T-helper 1 cell treated with Interleukin-12 subunit alpha and Interleukin-12 subunit beta and Interleukin-4 antibody, amounts not matched to agents 30 ng/mL and 1 ng/mL, for 36 hours (primary cell): ENCODE results near the gene ANKRD11. TPM values are rescaled to one million over a fixed set of nuclear protein-coding genes. Genes with fewer than 3 reads are reported as not detected.

Experiments used
- intact Hi-C: fragments of 100-400 bp; cut with micrococcal nuclease; formaldehyde crosslinking; loops from one replicate; pipeline ENCODE4 v1.15.1; 2024
- total RNA-seq: library from RNA; stranded (reverse); gene quantifications from 2 replicates; pipeline ENCODE4 v1.2.3, GENCODE V29; 2022

ANKRD11 gene
- total RNA-seq, 1 donor from 2014 or later = 192 TPM

- intact Hi-C loops = no loop called here
Observed at GRCh38 chr16:89371386-89371785, 119.0 kb downstream of the ANKRD11 start.

GRCh38 chr16:89370601-89371000 lies 119.8 kb downstream of the ANKRD11 start:
- intact Hi-C loops = no loop called here

- intact Hi-C loops = no loop called here
Observed at GRCh38 chr16:89370081-89370511, 120.3 kb downstream of the ANKRD11 start.

- intact Hi-C loops = no loop called here
Observed at GRCh38 chr16:89369266-89369895, 121.0 kb downstream of the ANKRD11 start.

GRCh38 chr16:89368604-89369249 lies 121.6 kb downstream of the ANKRD11 start:
- intact Hi-C loops = no loop called here

- intact Hi-C loops = no loop called here
Observed at GRCh38 chr16:89367538-89367915, 122.8 kb downstream of the ANKRD11 start.

- intact Hi-C loops = no loop called here
Observed at GRCh38 chr16:89366561-89367537, 123.5 kb downstream of the ANKRD11 start.

- intact Hi-C loops = no loop called here
Observed at GRCh38 chr16:89365996-89366395, 124.4 kb downstream of the ANKRD11 start.

GRCh38 chr16:89365044-89365467 lies 125.3 kb downstream of the ANKRD11 start:
- intact Hi-C loops = no loop called here

- intact Hi-C loops = loop anchor here (5.0 kb wide), 1 partner anchor 58 kb away; no protein-coding TSS in a partner anchor
Observed at GRCh38 chr16:89364606-89365005, 125.8 kb downstream of the ANKRD11 start.

GRCh38 chr16:89363621-89364393 lies 126.6 kb downstream of the ANKRD11 start:
- intact Hi-C loops = loop anchor here (5.0 kb wide), 1 partner anchor 58 kb away; no protein-coding TSS in a partner anchor

- intact Hi-C loops = loop anchor here (5.0 kb wide), 1 partner anchor 60 kb away; no protein-coding TSS in a partner anchor
Observed at GRCh38 chr16:89362540-89363223, 127.7 kb downstream of the ANKRD11 start.

GRCh38 chr16:89361751-89362539 lies 128.4 kb downstream of the ANKRD11 start:
- intact Hi-C loops = loop anchor here (1.0 to 5.0 kb wide), 6 partner anchors 31 to 147 kb away; partner anchors contain the start of genes ANKRD11 and SPG7

- intact Hi-C loops = loop anchor here (1.0 to 5.0 kb wide), 6 partner anchors 30 to 148 kb away; partner anchors contain the start of genes ANKRD11 and SPG7
Observed at GRCh38 chr16:89360760-89361435, 129.5 kb downstream of the ANKRD11 start.

- intact Hi-C loops = loop anchor here (2.0 to 5.0 kb wide), 5 partner anchors 23 to 149 kb away; partner anchors contain the start of gene SPG7
Observed at GRCh38 chr16:89359264-89360147, 130.9 kb downstream of the ANKRD11 start.

- intact Hi-C loops = loop anchor here (1.0 to 2.0 kb wide), 2 partner anchors 8 to 24 kb away; no protein-coding TSS in a partner anchor
Observed at GRCh38 chr16:89358030-89359005, 132.0 kb downstream of the ANKRD11 start.
